WERI-Rb-1 (cell line): Measurements from ENCODE around the gene ITM2B.

Experiments used
- DNase-seq: peaks from one replicate; pipeline ENCODE4 v3.0.0-alpha.2; 2020
- H3K27ac ChIP-seq: fragments of 250-450 bp; sonication (Bioruptor Pico); 2 replicates; pipeline ENCODE4 v1.5.1; 2020; ENCODE audit warnings: mild to moderate bottlenecking, moderate library complexity
- H3K27me3 ChIP-seq: fragments of 250-450 bp; sonication (Bioruptor Pico); 2 replicates; pipeline ENCODE4 v1.5.1; 2021; ENCODE audit warnings: mild to moderate bottlenecking, low read depth, moderate library complexity; ENCODE audit not compliant: insufficient read depth, severe bottlenecking
- H3K36me3 ChIP-seq: fragments of 250-450 bp; sonication (Bioruptor Pico); 2 replicates; pipeline ENCODE4 v1.5.1; 2020; ENCODE audit warnings: mild to moderate bottlenecking, moderate library complexity
- H3K4me3 ChIP-seq: 2 replicates; pipeline ENCODE4 v1.5.1; 2011; ENCODE audit warnings: low read depth, mild to moderate bottlenecking, control low read depth, low read length
- H3K9me3 ChIP-seq: fragments of 250-450 bp; sonication (Bioruptor Pico); 2 replicates; pipeline ENCODE4 v1.5.1; 2021; ENCODE audit warnings: mild to moderate bottlenecking, moderate library complexity; ENCODE audit not compliant: severe bottlenecking
- CTCF ChIP-seq: IDR thresholded peaks from 2 replicates; pipeline ENCODE4 v1.5.1; 2011; ENCODE audit warnings: low read depth, mild to moderate bottlenecking, control low read depth, inconsistent platforms, low read length

ITM2B gene

GRCh38 chr13:48221686-48222187 lies 11.3 kb upstream of the ITM2B start:
- no peak for DNase-seq
- Histone ChIP-seq H3K36me3 (no peaks in the 10 kb centered on the region), H3K27me3 (no peaks in the 10 kb centered on the region), H3K9me3 (no peaks in the 10 kb centered on the region), H3K4me3 (no peak overlapping the region), H3K27ac (no peak overlapping the region)
- TF ChIP-seq CTCF = no peak

GRCh38 chr13:48222358-48223301 lies 10.4 kb upstream of the ITM2B start:
- Histone ChIP-seq H3K27me3 (no peaks in the 10 kb centered on the region), H3K36me3 (no peaks in the 10 kb centered on the region), H3K9me3 (no peaks in the 10 kb centered on the region), H3K27ac (no peak overlapping the region), H3K4me3 (no peak overlapping the region)
- TF ChIP-seq CTCF = no peak
- no peak for DNase-seq

GRCh38 chr13:48224701-48225100 lies 8.3 kb upstream of the ITM2B start:
- TF ChIP-seq CTCF = no peak
- Histone ChIP-seq H3K4me3 (no peak overlapping the region), H3K27me3 (no peaks in the 10 kb centered on the region), H3K36me3 (no peaks in the 10 kb centered on the region), H3K9me3 (no peaks in the 10 kb centered on the region), H3K27ac (no peak overlapping the region)
- no peak for DNase-seq

- H3K27ac ChIP-seq = no peak overlapping the region
- H3K36me3 ChIP-seq = no peaks in the 10 kb centered on the region
- TF ChIP-seq CTCF = no peak
- DNase-seq = no peak
- no peak overlapping the region for H3K4me3 ChIP-seq
- no peaks in the 10 kb centered on the region for H3K9me3 ChIP-seq
- no peaks in the 10 kb centered on the region for H3K27me3 ChIP-seq
Observed at GRCh38 chr13:48230541-48230940, 2.5 kb upstream of the ITM2B start.

- Histone ChIP-seq H3K36me3 (no peaks in the 10 kb centered on the region), H3K27ac (no peak overlapping the region), H3K9me3 (no peaks in the 10 kb centered on the region), H3K4me3 (no peak overlapping the region), H3K27me3 (no peaks in the 10 kb centered on the region)
- no peak for TF ChIP-seq CTCF
- no peak for DNase-seq
Observed at GRCh38 chr13:48231080-48231479, 1.9 kb upstream of the ITM2B start.
